Kidney (tissue), 14 donors: ENCODE results near the gene KRTAP10-7. TPM values are rescaled to one million over a fixed set of nuclear protein-coding genes. Genes with fewer than 3 reads are reported as not detected.

Experiments used
- DNase-seq, 5 donors: peaks; one replicate each; pipeline ENCODE4 v3.0.0-alpha.2; 2013 to 2020
- FAIRE-seq: peaks from 2 replicates; lab custom pipeline; 2012; peaks lifted over from hg19 to GRCh38; lab: Jason Lieb, UNC
- H3K27ac ChIP-seq, 2 donors: one replicate each; pipeline ENCODE4 v1.7.0; 2013; ENCODE audit warnings: low read depth in 2 of 2, low read length in 2 of 2, inconsistent platforms in 1 of 2
- H3K27me3 ChIP-seq: one replicate; pipeline ENCODE4 v1.7.1; 2013; ENCODE audit warnings: low read length, inconsistent platforms; ENCODE audit not compliant: control insufficient read depth, insufficient read depth
- H3K36me3 ChIP-seq, 3 donors: one replicate each; pipeline versions ENCODE4 v1.7.0 to v1.7.1; 2013; ENCODE audit warnings: low read length in 3 of 3, control low read depth in 1 of 3, inconsistent platforms in 1 of 3; ENCODE audit not compliant: insufficient read depth in 3 of 3, control insufficient read depth in 2 of 3
- H3K4me1 ChIP-seq, 3 donors: one replicate each; pipeline versions ENCODE4 v1.7.0 to v1.7.1; 2013; ENCODE audit warnings: low read length in 3 of 3, inconsistent platforms in 1 of 3, low read depth in 1 of 3; ENCODE audit not compliant: control insufficient read depth in 2 of 3, insufficient read depth in 2 of 3
- H3K4me3 ChIP-seq, 3 donors: one replicate each; pipeline versions ENCODE4 v1.7.0 to v1.8.1; 2013; ENCODE audit warnings: low read length in 3 of 3, control low read depth in 1 of 3, inconsistent platforms in 1 of 3
- H3K9ac ChIP-seq, 3 donors: one replicate each; pipeline versions ENCODE4 v1.7.0 to v1.7.1; 2013; ENCODE audit warnings: low read length in 3 of 3, control low read depth in 1 of 3, inconsistent platforms in 1 of 3
- H3K9me3 ChIP-seq, 3 donors: one replicate each; pipeline versions ENCODE4 v1.7.0 to v1.7.1; 2013; ENCODE audit warnings: low read length in 3 of 3, control low read depth in 1 of 3, inconsistent platforms in 1 of 3; ENCODE audit not compliant: control insufficient read depth in 2 of 3, insufficient read depth in 1 of 3
- intact Hi-C: fragments of 100-400 bp; cut with DNase I; formaldehyde crosslinking; loops from one replicate; pipeline ENCODE4 v1.11.1; 2022
- polyA plus RNA-seq: library from polyadenylated mRNA; stranded (reverse); fragments of 350-450 nt; fragmentation: Illumina TruSeq; extraction: RNeasy Lipid Tissue Mini Kit (QIAGEN cat#74804); gene quantifications from one replicate; pipeline ENCODE4 v1.2.3, GENCODE V29; 2014; ENCODE audit warnings: low read depth, low replicate concordance; ENCODE audit not compliant: insufficient read depth
- total RNA-seq: library from RNA; stranded (reverse); fragmentation: NEBNext Ultra II Directional; extraction: Animal tissue kit (Norgen Biotek cat#: 25700); gene quantifications from one replicate; pipeline ENCODE4 v1.2.1, GENCODE V29; 2021
- TF ChIP-seq, protein P1 (sequence below): IDR thresholded peaks from 3 replicates; pipeline ENCODE4 v1.5.1; 2012; ENCODE audit warnings: mild to moderate bottlenecking, moderate library complexity, borderline replicate concordance; ENCODE audit not compliant: insufficient read depth; ENCODE audit errors: extremely low read depth
- donor health status: control.
- donor health status: control.
- donor health status: control.
- donor health status: control.
- donor health status: control.
- donor health status: DM: yes; HTN: yes; CAD: no.
- donor health status: Normal renal cell carcinoma (clear cell type).

KRTAP10-7 gene
- total and polyA plus RNA-seq, 2 donors from 2014 or later, result not detected

DNA sequence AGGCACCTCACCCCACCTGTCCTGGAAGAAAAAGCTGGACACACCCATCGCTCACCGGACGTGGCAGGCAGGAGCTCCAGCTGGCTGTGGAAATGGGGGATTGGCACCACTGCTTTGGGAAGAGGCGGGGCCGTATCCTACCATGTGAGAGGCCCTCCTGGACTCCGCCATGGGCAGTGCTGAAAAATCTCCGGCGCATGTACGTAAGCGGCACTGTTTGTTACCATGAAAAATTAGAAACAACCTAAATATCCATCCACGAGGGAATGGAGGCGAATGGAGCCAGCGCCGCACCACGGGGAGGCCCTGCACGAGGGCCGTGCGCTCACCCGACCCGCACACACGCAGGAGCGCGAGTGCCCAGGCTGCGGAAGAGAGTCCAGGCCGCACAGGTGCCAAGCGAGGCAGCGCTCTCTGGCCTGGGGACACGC lies 14.6 kb downstream of the KRTAP10-7 start:
- DNase-seq, result no peak
- Histone ChIP-seq H3K9me3 (peaks cover 0 to 5% (median 0%) of the 10 kb centered on the region in 3 donors), H3K4me3 (no peak overlapping the region), H3K27me3 (no peaks in the 10 kb centered on the region), H3K4me1 (no peaks in the 10 kb centered on the region), H3K27ac (no peak overlapping the region), H3K36me3 (no peaks in the 10 kb centered on the region), H3K9ac (no peak overlapping the region)
- FAIRE-seq, result no peak
- TF ChIP-seq, protein P1, sequence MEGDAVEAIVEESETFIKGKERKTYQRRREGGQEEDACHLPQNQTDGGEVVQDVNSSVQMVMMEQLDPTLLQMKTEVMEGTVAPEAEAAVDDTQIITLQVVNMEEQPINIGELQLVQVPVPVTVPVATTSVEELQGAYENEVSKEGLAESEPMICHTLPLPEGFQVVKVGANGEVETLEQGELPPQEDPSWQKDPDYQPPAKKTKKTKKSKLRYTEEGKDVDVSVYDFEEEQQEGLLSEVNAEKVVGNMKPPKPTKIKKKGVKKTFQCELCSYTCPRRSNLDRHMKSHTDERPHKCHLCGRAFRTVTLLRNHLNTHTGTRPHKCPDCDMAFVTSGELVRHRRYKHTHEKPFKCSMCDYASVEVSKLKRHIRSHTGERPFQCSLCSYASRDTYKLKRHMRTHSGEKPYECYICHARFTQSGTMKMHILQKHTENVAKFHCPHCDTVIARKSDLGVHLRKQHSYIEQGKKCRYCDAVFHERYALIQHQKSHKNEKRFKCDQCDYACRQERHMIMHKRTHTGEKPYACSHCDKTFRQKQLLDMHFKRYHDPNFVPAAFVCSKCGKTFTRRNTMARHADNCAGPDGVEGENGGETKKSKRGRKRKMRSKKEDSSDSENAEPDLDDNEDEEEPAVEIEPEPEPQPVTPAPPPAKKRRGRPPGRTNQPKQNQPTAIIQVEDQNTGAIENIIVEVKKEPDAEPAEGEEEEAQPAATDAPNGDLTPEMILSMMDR, result no peak
- intact Hi-C loops, result no loop called here

DNA sequence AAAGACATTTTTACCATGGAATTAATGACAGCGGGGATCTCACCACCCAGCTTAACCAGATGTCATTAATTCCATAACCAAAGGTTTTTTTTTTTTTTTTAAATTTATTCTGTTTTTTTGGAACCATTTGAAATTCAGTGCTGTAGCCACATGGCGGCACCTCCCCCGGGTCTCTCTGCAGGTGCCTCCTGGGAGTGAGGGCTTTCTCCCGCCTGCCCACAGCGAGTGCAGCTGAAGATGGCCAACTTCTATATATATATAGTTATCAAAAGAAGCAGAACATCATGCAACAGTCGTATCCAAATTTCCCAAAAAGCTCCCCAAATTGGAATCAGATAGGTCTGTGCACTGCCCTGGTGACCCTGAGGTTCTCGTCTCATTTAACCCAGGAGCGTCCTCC lies 15.1 kb downstream of the KRTAP10-7 start:
- FAIRE-seq (no peak), DNase-seq (no peak)
- H3K9me3 ChIP-seq, result peaks cover 0 to 5% (median 0%) of the 10 kb centered on the region in 3 donors
- no peak overlapping the region for H3K27ac ChIP-seq
- no peaks in the 10 kb centered on the region for H3K27me3 ChIP-seq
- intact Hi-C loops, result no loop called here
- no peaks in the 10 kb centered on the region for H3K36me3 ChIP-seq
- no peak overlapping the region for H3K4me3 ChIP-seq
- TF ChIP-seq, protein P1, result no peak
- H3K9ac ChIP-seq, result no peak overlapping the region
- H3K4me1 ChIP-seq, result no peaks in the 10 kb centered on the region

DNA sequence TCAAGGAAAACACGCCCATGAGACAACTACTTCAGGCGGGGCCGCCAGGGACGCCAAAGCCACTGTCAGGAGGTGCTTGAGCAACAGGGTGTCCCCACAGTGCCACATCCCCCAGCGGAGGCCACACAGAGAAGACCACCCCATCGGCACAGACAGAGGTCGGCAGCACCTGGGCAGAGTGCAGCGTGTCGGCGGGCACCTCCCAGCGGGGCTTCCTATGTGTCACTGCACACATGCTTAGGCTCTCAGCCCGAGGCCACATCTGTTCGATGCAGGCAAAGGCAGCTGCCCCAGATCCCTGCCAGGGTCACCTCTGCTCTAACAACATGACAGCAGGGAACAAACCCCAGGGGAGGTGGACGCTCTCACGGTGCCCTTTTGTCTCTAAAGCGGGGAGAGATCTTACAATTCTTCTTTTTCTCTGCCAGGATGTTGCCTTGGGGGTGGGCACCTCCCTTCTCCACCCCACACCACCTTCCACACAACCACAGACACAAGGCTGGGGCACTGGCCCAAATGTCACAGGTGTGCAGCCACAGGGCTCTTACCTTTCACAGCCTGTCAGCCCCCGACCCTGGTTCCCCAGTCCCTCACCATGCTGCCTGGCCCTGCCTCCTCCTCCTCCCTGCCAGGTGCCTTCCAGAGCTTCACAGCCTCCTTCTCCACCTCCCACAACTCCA lies 15.7 kb downstream of the KRTAP10-7 start:
- DNase-seq (no peak), FAIRE-seq (no peak)
- intact Hi-C loops, result no loop called here
- TF ChIP-seq, protein P1, result no peak
- Histone ChIP-seq H3K9me3 (peaks cover 0 to 5% (median 0%) of the 10 kb centered on the region in 3 donors), H3K27ac (no peak overlapping the region), H3K27me3 (no peaks in the 10 kb centered on the region), H3K9ac (no peak overlapping the region), H3K36me3 (no peaks in the 10 kb centered on the region), H3K4me3 (no peak overlapping the region), H3K4me1 (no peaks in the 10 kb centered on the region)
